HG03571 (cell line): Measurements from ENCODE around the gene GPATCH8.
"Not testable (repeated sequence)": the region's sequence is repeated elsewhere in the genome, so short reads cannot be mapped to it uniquely, and the experiment has no call there.

ENCODE experiments used
- ATAC-seq: cut with Tn5 transposase; IDR thresholded peaks from one replicate; pipeline ENCODE4 v1.9.1; 2021; ENCODE audit not compliant: unreplicated experiment

The GPATCH8 gene

DNA sequence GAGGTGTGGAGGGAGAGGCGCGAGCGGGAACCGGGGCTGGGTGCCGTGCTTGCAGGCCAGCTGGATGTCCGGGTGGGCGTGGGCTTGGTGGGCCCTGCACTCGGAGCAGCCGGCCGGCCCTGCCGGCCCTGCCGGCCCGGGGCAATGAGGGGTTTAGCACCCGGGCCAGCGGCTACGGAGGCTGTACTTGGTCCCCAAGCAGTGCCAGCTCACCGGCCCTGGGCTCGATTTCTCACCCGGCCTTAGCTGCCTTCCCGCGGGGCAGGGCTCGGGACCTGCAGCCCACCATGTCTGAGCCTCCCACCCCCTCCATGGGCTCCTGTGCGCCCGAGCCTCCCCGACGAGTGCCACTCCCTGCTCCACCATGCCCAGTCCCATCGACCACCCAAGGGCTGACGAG is 24.7 kb upstream of the GPATCH8 start:
- ATAC-seq: no peak

DNA sequence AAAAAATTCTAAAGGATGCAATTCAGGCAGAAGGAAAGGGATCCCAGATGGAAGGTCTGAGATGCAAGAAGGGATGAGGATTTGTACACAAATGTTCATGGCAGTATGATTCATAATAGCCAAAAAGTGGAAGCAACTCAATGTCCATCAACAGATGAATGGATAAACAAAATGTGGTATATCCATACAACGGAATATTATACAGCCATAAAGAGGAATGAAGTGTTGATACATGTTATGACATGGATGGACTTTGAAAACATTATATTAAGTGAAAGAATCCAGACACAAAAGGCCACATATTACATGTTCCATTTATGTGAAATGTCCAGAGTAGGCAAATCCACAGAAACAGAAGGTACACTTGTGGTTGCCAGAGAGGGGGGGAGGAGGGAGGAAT is 23.9 kb upstream of the GPATCH8 start:
- ATAC-seq: no peak

DNA sequence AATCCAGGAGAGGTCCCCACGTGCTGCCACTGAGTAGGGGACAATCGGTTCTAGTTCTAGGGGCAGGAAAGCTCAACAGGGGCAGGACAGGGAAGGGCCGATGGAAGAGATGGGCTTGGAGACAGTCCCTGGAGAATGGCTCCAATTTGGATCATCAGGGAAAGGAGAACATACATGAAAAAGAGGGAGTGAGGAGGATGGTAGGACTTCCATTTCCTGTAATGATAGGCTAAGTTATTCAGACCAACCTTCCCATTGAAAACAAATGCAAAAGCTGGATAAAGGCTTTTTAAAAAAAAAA is 20.4 kb upstream of the GPATCH8 start:
- no peak for ATAC-seq

DNA sequence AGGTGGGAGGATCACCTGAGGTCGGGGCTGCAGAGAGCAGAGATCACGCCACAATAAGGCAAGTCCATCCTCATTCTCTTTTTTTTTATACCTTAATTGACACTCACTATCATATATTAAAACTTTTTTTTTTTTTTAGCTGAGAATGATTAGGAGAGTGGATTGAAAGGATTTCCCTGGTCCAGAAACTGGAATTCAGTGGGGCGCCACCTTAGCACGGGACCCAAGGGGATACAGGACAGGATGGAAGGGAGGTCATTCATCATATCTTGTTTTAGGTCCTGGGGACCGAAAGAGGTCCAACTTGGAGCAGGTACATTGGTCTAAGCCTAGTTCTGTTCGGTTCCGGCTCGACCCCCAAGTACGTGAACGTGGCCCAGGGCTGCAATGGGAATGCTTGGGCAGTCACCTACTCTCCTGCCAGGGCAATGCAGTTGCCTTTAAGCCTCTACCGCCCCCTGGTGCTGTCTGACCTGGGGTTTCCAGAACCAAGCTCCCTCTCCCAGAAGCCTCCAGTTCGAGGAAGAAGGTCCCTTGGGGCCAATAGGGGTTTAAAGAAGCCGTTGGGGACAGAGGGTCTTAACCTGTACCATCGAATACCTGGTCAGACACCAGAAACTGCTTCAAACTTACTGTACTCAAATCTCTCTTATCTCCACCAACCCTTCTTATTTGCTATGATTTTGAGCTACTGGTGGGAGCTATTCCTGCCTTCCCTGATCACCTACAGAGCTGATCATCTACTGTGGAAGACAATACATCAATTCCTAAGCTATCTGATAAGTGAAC is 19.9 kb upstream of the GPATCH8 start:
- ATAC-seq: no peak

DNA sequence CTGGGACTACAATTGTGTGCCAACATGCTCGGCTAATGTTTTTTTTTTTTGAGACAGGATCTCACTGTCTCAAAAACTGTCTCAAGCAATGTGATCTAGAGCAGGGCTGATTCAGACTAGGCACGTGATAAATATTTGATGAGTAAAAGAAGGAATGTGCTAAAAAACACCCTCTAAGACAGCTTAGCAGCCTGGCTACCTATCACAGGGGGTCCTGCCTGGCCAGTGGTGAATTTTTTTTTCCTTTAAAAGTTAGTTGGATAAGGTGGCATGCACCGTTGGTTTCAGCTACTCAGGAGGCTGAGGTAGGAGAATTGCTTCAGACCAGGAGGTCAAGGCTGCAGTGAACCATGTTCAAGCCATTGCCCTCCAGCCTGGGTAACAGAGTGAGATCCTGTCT is 14.8 kb upstream of the GPATCH8 start:
- ATAC-seq: no peak

DNA sequence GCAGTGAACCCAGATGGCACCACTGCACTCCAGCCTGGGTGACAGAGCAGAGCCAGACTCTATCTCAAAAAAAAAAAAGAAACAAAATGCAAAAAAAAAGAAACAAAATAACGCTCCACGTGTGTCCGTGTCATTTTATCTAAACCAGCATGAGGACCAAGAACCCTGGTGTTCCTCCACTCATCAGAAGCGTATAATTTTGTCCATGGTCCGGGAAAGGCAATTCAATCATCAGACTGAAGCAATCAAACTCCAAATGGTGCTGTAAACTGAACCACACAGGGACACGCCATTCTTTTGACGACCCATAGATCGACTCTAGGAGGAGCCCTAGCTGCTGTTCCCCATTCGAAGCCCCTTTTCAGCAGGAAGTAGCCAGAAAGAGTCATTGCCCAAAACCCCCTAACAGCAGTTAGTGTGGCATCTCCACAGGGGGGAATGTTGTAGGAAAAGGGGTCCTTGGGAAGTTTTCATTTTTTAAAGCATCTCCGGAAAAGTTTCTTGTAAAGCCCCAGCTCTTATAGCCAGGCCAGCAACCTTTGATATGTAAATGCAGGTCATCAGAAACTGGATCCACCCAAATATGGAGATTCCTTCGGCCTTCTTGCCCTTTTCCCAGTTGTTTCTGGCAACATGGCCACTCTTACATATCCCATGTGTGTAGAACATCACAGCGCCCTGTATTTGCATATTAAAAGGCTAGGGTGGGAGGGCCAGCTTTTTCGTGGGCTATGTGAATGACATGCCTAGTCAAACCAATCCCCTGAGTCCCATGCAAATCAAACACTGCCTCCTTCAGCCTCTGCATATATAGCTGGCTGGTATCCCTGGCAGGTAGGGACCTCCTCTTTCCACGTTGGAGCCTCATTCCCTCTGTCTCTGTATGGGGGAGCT is 8.3 kb upstream of the GPATCH8 start:
- ATAC-seq: not testable (repeated sequence)

DNA sequence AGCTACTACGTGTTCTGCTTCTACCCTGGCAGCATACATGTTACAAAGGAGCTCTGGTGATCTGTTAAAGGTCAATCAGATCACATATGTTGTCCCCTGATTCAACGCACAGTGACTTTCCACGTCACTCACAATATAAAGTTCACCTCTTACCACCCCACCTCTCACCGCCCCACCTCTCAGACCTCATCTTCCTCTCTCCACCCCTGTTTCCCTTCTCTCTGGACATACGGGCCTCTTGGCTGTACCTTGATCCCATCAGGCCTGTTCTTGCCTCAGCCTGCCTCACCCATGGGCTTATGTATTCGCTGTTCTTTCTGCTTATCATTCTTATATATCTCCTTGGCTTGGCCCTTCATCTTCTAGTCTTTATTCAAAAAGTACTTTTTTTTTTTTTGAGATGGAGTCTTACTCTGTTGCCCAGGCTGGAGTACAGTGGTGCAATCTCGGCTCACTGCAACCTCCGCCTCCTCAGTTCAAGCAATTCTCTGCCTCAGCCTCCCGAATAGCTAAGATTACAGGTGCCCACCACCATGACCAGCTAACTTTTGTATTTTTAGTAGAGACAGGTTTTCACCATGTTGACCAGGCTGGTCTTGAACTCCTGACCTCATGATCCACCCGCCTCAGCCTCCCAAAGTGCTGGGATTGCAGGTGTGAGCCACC is 3.9 kb upstream of the GPATCH8 start:
- not testable (repeated sequence) for ATAC-seq

DNA sequence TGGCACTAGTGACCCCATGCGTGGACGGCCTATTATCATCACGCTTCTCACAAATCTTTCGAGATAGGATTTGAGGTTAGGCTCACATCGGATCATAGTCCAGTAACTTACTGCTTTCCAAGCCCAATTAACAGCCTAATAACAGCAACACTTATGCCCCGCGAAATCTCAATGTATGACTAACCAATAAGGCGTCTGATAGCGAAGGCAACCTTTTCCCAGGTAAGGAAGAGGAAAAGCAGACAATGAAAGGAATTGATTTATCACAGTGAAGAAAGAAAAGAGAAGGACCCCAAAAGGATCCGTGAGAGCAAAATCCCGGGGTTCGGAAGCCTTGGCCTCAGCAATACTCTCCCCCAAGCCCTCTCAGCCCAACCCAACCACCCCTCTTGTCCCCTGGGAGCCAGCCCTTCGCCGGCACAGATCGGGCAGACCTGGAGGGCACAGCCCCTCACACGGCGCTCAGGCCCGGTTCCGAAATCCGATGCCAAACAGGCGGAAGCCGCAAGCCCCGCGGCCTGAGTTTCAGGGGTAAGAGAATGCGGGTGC is 534 bp downstream of the GPATCH8 start:
- ATAC-seq: no peak

DNA sequence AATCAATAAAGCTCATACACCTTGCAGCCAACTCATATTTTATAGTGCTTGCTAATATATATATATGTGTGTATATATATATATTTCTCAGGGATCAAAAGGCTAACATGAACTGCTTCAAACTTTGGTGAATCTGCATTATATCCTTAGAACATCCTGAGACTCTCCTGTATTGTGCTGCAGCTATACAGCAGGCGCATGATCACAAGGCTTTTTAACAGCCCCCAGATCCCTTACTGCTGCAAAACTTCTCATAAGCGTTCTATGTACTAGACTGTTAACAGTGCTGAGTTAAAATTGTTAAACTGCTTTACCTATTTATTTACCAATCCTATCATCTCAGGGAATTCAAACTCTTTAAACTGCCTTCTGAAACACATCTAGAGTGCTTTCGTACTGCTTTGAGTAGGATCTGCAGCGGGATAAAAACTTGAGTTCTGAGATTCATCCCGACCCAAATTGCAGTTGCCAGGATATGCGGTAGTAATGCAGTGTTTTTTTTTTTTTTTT is 1.3 kb downstream of the GPATCH8 start:
- ATAC-seq: no peak

DNA sequence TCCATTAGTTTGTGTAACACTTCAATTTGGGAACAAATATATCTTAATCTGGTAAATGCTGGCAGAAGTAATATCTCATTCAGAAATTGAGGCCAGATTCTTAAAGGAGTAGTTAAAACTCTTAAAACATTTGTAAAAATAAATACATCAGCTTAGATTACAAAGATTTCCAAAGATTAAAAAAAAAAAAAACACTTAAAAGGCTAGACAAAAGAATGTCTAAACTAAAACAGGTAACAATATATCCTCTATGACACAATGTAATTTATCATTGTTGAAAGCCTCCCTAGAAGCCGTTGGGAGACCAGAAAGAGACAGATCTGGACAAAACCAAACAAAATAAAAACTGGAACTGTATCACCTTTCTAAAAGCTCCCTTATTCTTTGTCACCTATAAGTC is 3.5 kb downstream of the GPATCH8 start:
- no peak for ATAC-seq

DNA sequence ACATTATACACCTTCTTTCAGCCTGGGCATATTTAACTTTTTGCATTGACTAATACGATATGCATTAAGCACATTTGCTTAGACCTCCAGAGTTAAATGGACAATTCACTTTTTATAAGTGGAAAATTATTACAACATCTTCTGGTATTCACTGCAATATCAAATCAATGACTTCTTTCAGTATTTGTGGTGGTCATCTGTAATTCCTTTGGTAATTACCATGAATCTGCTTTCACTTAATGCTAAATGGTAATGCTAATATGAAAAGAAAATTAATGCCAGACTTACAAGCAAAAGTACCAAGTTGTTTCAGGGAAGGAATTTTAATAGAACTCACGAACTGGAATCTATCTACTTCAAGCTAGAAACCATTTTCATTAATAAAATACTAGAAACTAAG is 6.4 kb downstream of the GPATCH8 start:
- ATAC-seq: no peak

DNA sequence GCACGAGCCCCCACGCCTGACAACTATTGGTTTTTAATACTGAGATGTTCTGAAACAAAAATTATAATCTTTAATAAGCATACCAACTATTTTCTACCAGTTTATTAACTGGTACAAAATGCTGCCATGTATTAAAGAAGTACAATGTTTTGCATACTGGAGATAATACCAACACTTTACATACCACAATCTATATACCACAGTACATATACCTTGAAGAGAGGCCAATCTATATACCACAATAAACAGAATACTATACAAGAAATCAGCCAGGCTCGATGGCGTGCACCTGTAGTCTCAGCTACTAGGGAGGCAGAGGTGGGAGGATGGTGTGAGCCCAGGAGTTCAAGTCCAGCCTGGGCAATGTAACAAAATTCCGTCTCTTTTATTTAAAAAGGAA is 9.9 kb downstream of the GPATCH8 start:
- no peak for ATAC-seq

DNA sequence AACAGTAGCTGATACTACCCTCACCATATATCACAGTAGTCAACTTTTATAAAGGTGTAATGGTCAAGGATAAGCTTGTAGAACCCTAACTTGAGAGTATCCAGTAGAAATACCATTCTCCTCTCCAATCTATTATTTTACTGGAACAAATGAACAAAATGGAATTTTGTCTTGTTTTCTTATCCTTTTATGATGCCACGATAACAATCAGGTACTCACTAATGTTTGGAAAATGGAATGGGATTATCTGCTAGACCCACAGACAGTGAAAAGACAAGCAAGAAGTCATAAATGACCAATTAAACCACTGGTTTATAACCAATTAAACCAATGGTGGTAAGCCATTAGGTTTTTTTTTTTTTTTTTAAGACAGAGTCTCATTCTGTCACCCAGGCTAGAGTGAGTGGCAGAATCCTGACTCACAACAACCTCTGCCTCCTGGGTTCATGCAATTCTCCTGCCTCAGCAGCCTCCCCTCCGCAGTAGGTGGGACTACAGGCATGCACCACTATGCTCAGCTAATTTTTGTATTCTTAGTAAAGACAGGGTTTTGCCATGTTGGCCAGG is 10.4 kb downstream of the GPATCH8 start:
- ATAC-seq: no peak

DNA sequence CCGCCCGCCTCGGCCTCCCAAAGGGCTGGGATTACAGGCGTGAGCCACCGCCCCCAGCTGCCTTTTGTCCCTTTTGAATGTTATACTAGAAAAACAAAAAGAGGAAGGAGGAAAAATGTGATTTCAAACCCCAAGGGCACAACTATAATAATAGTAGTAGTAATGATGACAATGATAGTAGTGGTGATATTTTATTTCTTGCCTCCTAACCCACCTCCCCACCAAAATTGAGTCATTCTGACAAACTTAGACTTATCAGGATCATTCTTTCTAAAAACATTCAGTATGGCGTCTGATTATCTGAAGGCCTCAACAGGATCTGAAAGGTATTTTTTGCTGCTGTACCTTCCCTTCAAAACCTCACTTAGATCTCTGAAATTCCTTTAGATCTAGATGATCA is 13.6 kb downstream of the GPATCH8 start:
- no peak for ATAC-seq

DNA sequence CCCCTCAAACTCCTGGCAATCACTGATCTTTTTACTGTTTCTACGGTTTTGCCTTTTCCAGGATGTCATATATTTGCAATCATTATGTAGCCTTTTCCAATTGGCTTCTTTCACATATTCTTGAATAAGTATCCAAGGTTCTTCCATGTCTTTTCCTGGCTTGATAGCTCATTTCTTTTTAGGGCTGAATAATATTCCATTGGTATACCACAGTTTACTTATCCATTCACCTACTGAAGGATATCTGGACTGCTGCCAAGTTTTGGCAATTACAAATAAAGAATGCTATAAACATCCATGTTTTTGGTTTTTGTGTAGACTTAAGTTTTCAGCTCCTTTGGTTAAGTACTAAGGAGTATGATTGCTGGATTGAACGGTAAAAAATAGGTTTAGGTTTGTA is 16.0 kb downstream of the GPATCH8 start:
- ATAC-seq: no peak

DNA sequence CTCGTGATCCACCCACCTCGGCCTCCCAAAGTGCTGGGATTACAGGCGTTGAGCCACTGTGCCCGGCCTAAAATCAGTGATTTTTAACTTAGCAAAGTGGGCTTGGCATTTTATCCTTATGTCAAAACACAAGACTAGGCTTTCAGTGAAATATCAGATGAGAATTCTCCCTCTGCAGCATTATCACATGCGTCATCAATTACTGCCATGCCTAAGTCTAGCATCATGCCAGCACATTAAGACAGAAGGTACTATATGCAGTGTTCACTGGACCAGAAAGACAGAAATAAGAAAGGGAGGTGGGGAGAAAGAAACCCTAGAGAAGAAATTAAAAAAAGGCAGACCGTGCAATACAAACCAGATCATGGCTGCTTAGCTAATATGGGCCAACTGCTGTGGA is 29.8 kb downstream of the GPATCH8 start:
- ATAC-seq: no peak

DNA sequence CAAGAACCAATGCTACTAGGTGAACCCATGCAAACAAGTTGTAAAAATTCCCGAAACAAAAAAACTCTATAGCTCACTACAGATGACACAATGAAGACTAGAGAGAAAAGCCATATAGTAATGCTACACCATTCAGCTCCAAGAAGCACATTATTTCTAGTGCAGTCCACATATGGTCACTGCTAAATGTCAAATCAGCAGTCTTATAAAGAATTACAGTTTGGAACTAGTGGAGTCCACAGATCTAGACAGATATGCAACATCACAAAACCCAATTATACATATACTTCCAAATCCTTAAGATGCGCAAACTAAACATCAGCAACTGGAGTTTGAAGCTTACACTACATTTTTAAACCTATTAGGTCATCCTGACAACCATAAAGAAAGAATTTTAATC is 33.5 kb downstream of the GPATCH8 start:
- ATAC-seq: no peak

DNA sequence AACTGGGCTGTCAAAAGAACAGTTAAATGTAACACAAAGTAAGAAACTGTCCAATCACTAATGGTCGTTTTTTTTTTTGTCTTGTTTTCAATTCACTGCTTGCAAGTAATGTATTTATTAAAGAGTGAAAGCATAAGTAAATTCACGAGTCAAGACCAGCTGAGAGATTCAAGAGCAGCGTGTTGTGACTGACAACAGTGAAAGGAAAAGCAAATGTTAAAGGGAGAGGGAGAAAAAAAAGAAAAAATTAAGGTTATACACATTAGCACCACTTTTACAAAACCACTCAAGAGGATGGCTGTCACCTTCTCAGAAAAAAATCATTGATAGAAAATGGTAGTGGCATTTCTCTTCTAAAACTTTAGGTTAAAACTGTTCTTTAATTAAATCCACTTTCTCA is 36.1 kb downstream of the GPATCH8 start:
- no peak for ATAC-seq

DNA sequence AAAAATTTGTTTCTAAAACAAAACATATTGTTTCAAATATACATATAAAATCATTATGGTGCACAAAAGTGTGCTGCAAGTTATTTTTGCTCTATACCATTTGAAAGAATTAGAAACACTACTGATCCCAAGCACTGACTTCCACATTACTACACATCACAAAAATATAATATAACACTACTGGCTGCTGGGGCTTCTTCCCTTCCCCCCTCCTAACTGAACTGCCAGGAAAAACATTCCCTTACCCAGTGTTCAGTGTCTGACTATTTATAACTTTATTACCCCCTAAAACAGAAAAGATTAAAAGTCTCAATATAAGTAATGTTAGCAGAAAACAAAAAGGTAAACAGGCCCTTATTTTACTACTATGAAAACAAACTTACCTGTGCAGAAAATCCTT is 36.9 kb downstream of the GPATCH8 start:
- ATAC-seq: no peak

DNA sequence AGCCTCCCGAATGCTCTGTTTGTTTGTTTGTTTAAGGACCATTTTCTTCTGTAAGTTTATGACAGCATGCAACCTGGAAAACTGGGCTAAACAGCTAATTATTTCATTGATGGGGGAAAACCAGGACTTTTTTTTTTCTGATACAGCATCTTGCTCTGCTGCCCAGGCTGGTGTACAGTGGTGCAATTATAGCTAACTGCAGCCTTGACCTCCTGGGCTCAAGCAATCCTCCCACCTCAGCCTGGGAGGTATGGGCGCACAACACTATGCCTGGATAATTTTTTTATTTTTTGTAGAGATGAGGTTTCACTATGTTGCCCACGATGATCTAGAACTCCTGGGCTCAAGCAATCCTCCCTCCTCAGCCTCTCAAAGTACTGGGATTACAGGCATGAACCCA is 37.3 kb downstream of the GPATCH8 start:
- ATAC-seq: no peak

DNA sequence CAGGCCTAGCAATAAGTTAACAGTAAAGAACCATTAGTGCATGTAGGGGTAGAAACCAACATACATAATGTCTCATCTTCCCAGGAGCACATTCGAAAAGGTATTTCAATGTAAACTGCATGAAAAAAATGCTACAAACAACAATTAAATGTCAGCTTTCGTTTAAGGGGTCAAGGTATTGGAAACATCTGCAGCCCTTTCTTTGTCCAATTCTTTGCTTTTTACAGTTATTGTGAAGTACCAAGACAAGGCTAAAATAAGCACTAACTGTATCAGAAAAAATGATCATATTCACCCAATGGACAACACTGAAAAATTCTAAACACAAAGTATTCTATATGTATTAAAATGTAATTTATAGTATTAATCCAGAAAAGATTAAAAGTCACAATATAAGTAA is 37.9 kb downstream of the GPATCH8 start:
- ATAC-seq: no peak
